Activated T-cell treated with anti-CD3 and anti-CD28 coated beads for 48 hours (primary cell): Measurements from ENCODE around the gene NEIL1.
A peak's percentile ranks its signal among the peaks of the same experiment; 100 is the strongest.
"Not testable (repeated sequence)": the region's sequence is repeated elsewhere in the genome, so short reads cannot be mapped to it uniquely, and the experiment has no call there.

Source experiments
- DNase-seq: peaks from one replicate; pipeline ENCODE4 v3.0.0-alpha.2; 2020; ENCODE audit warnings: low read depth

The NEIL1 gene

GRCh38 chr15:75346796-75347221, at the start of gene NEIL1:
NEIL1 (plus strand) TSS chr15:75347039; CDS start chr15:75348906, 1,867 bp downstream.
- no peak for DNase-seq

GRCh38 chr15:75298541-75299310, 48.1 kb upstream of the NEIL1 start:
- not testable (repeated sequence) for DNase-seq

- DNase-seq = peak; percentile 51
Measured at GRCh38 chr15:75299311-75299688, 47.5 kb upstream of the NEIL1 start.

- DNase-seq = not testable (repeated sequence)
Measured at GRCh38 chr15:75300026-75300425, 46.8 kb upstream of the NEIL1 start.

GRCh38 chr15:75302318-75302717, 44.5 kb upstream of the NEIL1 start:
- DNase-seq = no peak

DNA sequence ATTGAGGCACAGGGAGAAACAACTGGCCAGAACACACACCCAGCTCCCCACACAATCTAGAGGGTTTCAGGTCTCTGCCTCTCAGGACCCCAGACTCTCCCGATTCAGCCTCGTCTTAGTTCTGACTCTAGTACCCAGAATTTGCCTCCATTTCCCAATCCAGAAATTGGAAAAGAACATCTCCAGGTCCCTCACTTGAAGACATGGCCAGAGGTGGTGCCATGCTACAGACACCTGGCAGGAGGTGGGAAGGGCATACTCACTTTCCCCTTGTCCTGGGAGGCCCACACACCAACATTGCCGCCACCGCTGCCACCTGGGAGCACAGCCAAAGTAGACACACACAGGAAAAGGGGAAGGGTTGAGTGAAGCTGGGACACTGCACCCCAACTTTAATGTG, 44.1 kb upstream of the NEIL1 start:
- not testable (repeated sequence) for DNase-seq

DNA sequence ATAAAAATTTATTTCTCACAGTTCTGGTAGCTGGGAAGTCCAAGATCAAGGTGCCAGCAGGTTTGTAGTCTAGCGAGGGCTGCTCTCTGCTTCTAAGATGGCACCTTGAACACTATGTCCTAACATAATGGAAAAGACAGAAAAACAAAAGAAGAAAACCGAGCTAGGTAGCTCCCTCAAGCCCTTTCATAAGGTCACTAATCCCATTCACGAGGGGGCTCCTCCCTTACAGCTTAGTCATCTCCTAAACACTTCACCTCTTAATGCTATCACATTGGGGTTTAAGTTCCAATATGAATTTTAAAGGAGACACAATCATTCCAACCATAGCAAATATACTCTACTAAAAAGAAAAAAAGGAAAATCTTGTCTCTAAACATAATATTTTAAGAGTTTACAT, 40.7 kb upstream of the NEIL1 start:
- DNase-seq = no peak

GRCh38 chr15:75307778-75308390, 39.0 kb upstream of the NEIL1 start:
- no peak for DNase-seq

DNA sequence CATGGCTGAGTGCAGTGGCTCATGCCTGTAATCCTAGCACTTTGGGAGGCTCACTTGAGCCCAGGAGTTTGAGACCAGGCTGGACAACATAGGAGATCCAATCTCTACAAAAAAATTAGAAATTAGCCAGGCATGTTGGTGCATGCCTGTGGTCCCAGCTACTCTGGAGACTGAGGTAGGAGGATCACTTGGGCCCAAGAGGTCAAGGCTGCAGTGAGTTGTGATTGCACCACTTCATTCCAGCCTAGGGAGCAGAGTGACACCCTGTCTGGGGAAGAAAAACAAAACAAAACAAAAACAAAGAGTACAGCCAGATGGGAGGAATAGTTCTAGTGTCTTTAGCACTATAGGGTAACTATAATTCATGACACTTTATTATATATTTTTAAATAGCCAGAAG, 37.1 kb upstream of the NEIL1 start:
- no peak for DNase-seq

DNA sequence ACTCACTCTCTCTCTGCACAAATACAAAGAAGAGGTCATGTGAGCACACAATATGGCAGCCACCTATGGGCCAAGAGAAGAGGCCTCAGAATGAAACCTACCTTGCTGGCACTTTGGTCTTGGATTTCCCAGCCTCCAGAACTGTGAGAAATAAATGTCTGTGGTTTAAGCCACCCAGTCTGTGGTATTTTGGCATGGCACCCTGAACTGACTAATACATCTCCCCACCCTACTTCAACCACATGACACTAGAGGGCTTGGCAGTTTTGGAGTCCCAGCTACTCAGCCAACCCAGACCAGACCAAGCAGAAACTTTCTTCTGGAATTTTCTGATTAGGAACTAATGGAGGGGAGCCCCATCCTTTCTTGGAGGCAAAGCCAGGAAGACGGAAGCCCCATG, 34.3 kb upstream of the NEIL1 start:
- DNase-seq = not testable (repeated sequence)

- no peak for DNase-seq
Measured at GRCh38 chr15:75313116-75313845, 33.6 kb upstream of the NEIL1 start.

- no peak for DNase-seq
Measured at GRCh38 chr15:75314552-75315290, 32.1 kb upstream of the NEIL1 start.

GRCh38 chr15:75319231-75319897, 27.5 kb upstream of the NEIL1 start:
- DNase-seq = not testable (repeated sequence)

GRCh38 chr15:75321711-75322110, 25.1 kb upstream of the NEIL1 start:
- DNase-seq = no peak

- DNase-seq = no peak
Measured at GRCh38 chr15:75325922-75326321, 20.9 kb upstream of the NEIL1 start.

DNA sequence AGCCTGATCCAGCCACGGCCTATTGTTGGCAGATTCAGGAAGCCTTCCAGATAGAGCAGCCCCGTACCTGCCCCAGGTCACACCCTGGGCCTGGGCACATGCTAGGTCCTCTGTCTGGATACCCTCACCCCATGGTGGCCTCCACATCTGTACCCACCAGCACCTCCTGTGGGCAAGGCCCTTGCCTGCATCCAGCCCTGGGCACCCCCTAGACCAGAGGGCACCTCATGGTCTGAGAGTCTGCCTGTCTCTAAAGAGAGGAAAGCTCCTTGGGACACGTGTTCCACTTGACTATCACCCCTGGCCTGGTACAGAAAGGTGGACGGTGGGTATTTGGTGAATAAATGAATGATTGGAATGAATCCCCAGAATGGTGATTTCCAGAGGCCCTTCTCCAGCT, 19.8 kb upstream of the NEIL1 start:
- DNase-seq = no peak

DNA sequence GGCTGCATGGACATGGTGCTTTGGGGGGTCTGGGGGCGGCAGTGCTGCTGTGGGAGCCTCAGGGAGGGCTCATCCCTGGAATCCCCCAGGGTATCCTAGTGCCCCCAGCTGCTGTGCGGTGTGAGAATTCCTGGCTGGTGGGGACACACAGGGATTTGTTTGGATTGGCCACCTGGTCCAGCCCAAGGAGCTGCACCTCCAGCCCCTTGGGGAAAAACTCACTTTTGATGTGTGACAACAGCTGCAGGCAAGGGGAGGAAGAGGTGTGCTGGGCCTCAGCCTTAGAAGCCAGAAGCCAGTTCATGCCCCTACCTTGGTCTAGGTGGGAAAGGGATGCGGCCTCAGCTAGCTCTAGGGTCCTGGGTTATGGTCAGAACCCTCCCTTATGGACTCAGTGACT, 19.3 kb upstream of the NEIL1 start:
- DNase-seq = no peak

DNA sequence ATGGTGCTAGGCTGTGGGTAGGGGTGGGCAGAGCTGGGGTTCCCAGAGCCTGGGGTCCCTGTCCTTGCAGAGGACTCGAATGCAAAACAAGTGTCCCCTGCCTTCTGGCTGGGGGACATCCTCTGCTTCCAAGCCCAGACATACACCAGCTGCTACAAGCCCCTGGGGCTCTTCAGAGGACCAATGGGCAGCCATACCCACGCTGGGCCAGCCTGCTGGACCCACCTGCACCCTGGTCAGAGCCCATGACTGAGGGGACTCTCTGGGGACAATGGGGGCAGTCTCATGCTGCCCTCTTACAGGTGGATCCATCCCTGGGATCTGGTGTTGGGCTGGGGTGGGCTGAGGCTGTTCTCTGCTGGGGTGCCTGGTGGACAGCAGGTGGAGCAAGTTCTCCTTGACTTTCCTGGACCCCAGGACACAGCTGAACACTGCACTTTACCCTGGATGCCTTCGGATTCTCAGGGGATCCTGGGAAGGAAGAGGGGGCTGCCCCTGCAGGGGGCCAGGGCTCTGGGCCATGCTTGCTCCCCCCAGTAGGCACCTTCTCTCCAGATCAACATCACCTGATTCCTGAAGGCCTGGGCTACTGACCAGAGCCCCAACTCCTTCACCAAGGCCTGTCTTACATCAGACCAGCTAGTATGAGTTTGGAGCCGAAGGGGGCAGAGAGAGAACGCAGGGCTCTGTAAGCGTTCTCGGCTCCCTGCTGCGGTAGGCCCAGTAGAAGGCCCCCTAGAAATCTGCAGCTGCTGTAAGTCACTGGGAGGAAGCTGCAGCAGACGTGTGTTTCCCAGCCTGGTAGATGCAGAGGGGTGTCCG, 18.1 kb upstream of the NEIL1 start:
- DNase-seq = no peak

GRCh38 chr15:75329571-75329970, 17.3 kb upstream of the NEIL1 start:
- no peak for DNase-seq

GRCh38 chr15:75332093-75332492, 14.7 kb upstream of the NEIL1 start:
- not testable (repeated sequence) for DNase-seq
